MM.1S (cell line): ENCODE data around the gene GSTP1.

Source experiments
- DNase-seq: peaks from one replicate; pipeline ENCODE4 v3.0.0-alpha.2; 2015
- H2AFZ ChIP-seq: fragments of 300-600 bp; sonication (generic); 2 replicates; pipeline ENCODE4 v1.6.0; 2016; ENCODE audit warnings: antibody characterized with exemption, low read length
- H3F3A ChIP-seq: fragments of 300-600 bp; sonication (generic); 2 replicates; pipeline ENCODE4 v1.6.1; 2016; ENCODE audit warnings: mild to moderate bottlenecking, antibody characterized with exemption, low read length, moderate library complexity, mixed read lengths; ENCODE audit not compliant: insufficient read depth
- H3K27ac ChIP-seq: fragments of 300-600 bp; sonication (generic); 2 replicates; pipeline ENCODE4 v1.5.1; 2016; ENCODE audit warnings: mild to moderate bottlenecking, low read length
- H3K27me3 ChIP-seq: fragments of 300-600 bp; sonication (generic); replicated peaks from 2 replicates; pipeline ENCODE4 v1.6.0; 2016; ENCODE audit warnings: low read length; ENCODE audit not compliant: insufficient read depth
- H3K36me3 ChIP-seq: fragments of 300-600 bp; sonication (generic); replicated peaks from 2 replicates; pipeline ENCODE4 v1.6.1; 2016; ENCODE audit warnings: mild to moderate bottlenecking, low read length, mixed read lengths; ENCODE audit not compliant: insufficient read depth
- H3K4me1 ChIP-seq: fragments of 300-600 bp; sonication (generic); 2 replicates; pipeline ENCODE4 v1.6.1; 2016; ENCODE audit warnings: low read length, mixed read lengths
- H3K4me2 ChIP-seq: fragments of 300-600 bp; sonication (generic); 2 replicates; pipeline ENCODE4 v1.6.0; 2016; ENCODE audit warnings: low read depth, low read length
- H3K4me3 ChIP-seq: fragments of 300-600 bp; sonication (generic); 2 replicates; pipeline ENCODE4 v1.5.1; 2016; ENCODE audit warnings: low read length, mixed read lengths
- H3K79me2 ChIP-seq: fragments of 300-600 bp; sonication (generic); 2 replicates; pipeline ENCODE4 v1.6.1; 2016; ENCODE audit warnings: mixed run types, low read length, mixed read lengths
- H3K9ac ChIP-seq: fragments of 300-600 bp; sonication (generic); 2 replicates; pipeline ENCODE4 v1.6.1; 2016; ENCODE audit warnings: low read length, mixed read lengths
- H3K9me2 ChIP-seq: fragments of 300-600 bp; sonication (generic); replicated peaks from 2 replicates; pipeline ENCODE4 v1.6.1; 2016; ENCODE audit warnings: mild to moderate bottlenecking, low read length, mixed read lengths; ENCODE audit not compliant: insufficient read depth
- H3K9me3 ChIP-seq: fragments of 300-600 bp; sonication (generic); replicated peaks from 2 replicates; pipeline ENCODE4 v1.6.1; 2016; ENCODE audit warnings: mild to moderate bottlenecking, low read length, mixed read lengths; ENCODE audit not compliant: insufficient read depth
- H4K20me1 ChIP-seq: fragments of 300-600 bp; sonication (generic); 2 replicates; pipeline ENCODE4 v1.6.1; 2016; ENCODE audit warnings: mild to moderate bottlenecking, low read length, moderate library complexity, mixed read lengths; ENCODE audit not compliant: insufficient read depth
- CTCF ChIP-seq: fragments of 300-600 bp; sonication (generic); IDR thresholded peaks from 2 replicates; pipeline ENCODE4 v1.5.1; 2016; ENCODE audit warnings: antibody characterized with exemption, low read length, mixed read lengths
- EZH2 ChIP-seq: fragments of 300-600 bp; sonication (generic); optimal IDR thresholded peaks from 2 replicates; pipeline ENCODE3; 2017; ENCODE audit warnings: low read depth, mild to moderate bottlenecking, antibody characterized with exemption, low read length, mixed read lengths
- EZH2phosphoT487 ChIP-seq: fragments of 300-600 bp; sonication (generic); IDR thresholded peaks from 2 replicates; pipeline ENCODE4 v1.6.1; 2018; ENCODE audit warnings: antibody characterized with exemption, low read length

The GSTP1 gene

GRCh38 chr11:67583247-67584204 lies at the start of gene GSTP1:
Gene GSTP1 (plus strand): TSS chr11:67583812. CDS start chr11:67583844, 32 bp downstream.
- Histone ChIP-seq H4K20me1 (peaks cover 3% of the 10 kb centered on the region; the same call in 1 of the 2 replicates), H3K4me1 (peaks cover 50% of the 10 kb centered on the region), H3K36me3 (peaks cover 8% of the 10 kb centered on the region; the same call in 1 of the 2 replicates), H3K79me2 (peaks cover 24% of the 10 kb centered on the region), H3K9me2 (no peaks in the 10 kb centered on the region), H3K27me3 (peaks cover 9% of the 10 kb centered on the region; the same call in 1 of the 2 replicates), H3K9ac (peak within 1 kb of the TSS; percentile 78), H3F3A (peaks cover 44% of the 10 kb centered on the region), H3K27ac (peak within 1 kb of the TSS; percentile 63), H3K9me3 (no peaks in the 10 kb centered on the region), H3K4me3 (peak within 1 kb of the TSS; percentile 73), H2AFZ (peak within 1 kb of the TSS; percentile 69), H3K4me2 (peak within 1 kb of the TSS; percentile 95)
- DNase-seq = peak; percentile 91
- TF ChIP-seq CTCF = peak; percentile 56
- TF ChIP-seq EZH2phosphoT487 = no peak
- TF ChIP-seq EZH2 = no peak

GRCh38 chr11:67534070-67534679 lies 49.4 kb upstream of the GSTP1 start:
- no peak overlapping the region for H3K9ac ChIP-seq
- peaks cover 28% of the 10 kb centered on the region for H3K27me3 ChIP-seq
- TF ChIP-seq EZH2 (no peak), CTCF (no peak), EZH2phosphoT487 (no peak)
- DNase-seq = no peak
- no peaks in the 10 kb centered on the region for H3K79me2 ChIP-seq
- H4K20me1 ChIP-seq = no peaks in the 10 kb centered on the region
- H3K9me3 ChIP-seq = no peaks in the 10 kb centered on the region
- H3F3A ChIP-seq = no peaks in the 10 kb centered on the region
- no peak overlapping the region for H3K4me3 ChIP-seq
- H3K4me1 ChIP-seq = no peaks in the 10 kb centered on the region
- no peak overlapping the region for H3K27ac ChIP-seq
- H3K4me2 ChIP-seq = no peak overlapping the region
- no peaks in the 10 kb centered on the region for H3K36me3 ChIP-seq
- H3K9me2 ChIP-seq = no peaks in the 10 kb centered on the region
- H2AFZ ChIP-seq = no peak overlapping the region

GRCh38 chr11:67535561-67535960 lies 48.1 kb upstream of the GSTP1 start:
- TF ChIP-seq EZH2phosphoT487 = no peak
- no peak for TF ChIP-seq CTCF
- no peak for TF ChIP-seq EZH2
- H3K9ac ChIP-seq = no peak overlapping the region
- no peaks in the 10 kb centered on the region for H3K9me2 ChIP-seq
- H3K79me2 ChIP-seq = no peaks in the 10 kb centered on the region
- no peak overlapping the region for H2AFZ ChIP-seq
- DNase-seq = no peak
- no peaks in the 10 kb centered on the region for H3K9me3 ChIP-seq
- H3K4me2 ChIP-seq = no peak overlapping the region
- no peaks in the 10 kb centered on the region for H3F3A ChIP-seq
- H3K4me1 ChIP-seq = no peaks in the 10 kb centered on the region
- no peak overlapping the region for H3K27ac ChIP-seq
- no peaks in the 10 kb centered on the region for H4K20me1 ChIP-seq
- H3K4me3 ChIP-seq = no peak overlapping the region
- no peaks in the 10 kb centered on the region for H3K36me3 ChIP-seq
- H3K27me3 ChIP-seq = peaks cover 14% of the 10 kb centered on the region
